Measurements from ENCODE around the gene NFX1.
"Not testable (repeated sequence)": the region's sequence is repeated elsewhere in the genome, so short reads cannot be mapped to it uniquely, and the experiment has no call there.

Gene NFX1

DNA sequence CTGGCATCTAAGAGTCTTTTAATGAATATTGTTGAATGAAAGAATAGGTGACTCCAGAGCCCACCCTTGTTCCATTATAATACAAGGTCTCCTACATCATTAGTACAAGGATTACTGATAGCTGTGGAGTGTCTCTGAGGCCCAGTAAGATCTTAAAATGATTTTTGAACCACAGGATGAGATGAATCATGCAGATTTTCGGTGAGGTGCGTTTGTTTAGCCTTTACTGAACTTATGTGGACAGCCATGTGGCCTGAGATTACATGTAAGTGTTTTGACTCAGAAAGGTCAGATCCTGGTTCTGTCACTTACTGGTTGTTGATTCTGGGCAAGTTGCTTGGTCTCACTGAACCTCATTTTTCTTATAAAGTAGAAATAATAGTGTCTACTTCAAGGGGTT lies 21.6 kb downstream of the NFX1 start:
- DNase-seq: no peak

DNA sequence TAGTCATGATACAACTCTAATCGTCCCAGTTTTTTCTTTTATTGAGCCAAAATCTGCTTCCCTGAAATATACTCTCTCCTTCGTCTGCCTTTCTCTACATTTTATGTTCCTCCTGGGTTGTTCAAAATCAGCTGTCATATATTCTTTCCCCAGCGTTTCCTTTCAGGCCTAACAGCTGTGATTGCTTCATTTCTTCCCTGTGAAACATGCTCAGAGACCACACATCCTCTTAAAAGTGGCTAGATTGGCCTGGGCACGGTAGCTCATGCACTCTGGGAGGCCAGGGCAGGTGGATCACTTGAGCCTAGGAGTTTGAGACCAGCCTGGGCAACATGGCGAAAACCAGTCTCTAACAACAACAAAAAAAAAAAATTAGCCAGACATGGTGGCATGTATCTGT lies 25.1 kb downstream of the NFX1 start:
- no peak for DNase-seq

DNA sequence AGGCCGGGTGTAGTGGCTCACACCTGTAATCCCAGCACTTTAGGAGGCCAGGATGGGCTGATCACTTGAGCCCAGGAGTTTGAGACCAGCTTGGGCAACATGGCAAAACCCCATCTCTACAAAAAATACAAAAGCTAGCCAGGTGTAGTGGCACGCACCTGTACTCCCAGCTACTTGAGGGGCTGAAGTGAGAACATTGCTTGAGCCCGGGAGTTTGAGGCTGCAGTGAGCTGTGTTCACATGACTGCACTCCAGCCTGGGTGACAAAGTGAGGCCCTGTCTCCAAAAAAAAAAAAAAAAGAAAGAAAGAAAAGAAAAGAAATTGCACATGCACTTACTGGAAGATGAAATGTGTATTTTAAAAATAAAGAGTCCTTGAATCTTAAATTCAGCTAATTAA lies 26.8 kb downstream of the NFX1 start:
- not testable (repeated sequence) for DNase-seq

DNA sequence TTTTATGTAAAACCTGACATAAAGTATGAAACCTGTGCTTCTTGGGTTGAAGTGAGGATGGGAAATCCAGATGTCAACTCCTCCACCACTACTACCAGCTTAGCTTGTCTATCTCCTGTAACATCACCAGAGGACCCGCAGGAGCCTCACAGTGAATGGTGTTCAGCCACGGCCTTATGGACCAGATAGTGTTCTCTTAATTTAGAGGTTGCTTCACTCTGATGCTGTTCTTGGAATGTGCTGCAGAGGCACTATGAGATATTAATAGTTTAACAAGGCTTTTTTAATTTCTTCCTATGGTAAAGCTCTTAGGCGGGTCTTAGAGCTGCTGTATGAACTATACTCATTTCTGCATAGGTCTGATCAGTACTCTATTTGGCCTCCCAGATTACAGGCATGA lies 27.9 kb downstream of the NFX1 start:
- DNase-seq: no peak

DNA sequence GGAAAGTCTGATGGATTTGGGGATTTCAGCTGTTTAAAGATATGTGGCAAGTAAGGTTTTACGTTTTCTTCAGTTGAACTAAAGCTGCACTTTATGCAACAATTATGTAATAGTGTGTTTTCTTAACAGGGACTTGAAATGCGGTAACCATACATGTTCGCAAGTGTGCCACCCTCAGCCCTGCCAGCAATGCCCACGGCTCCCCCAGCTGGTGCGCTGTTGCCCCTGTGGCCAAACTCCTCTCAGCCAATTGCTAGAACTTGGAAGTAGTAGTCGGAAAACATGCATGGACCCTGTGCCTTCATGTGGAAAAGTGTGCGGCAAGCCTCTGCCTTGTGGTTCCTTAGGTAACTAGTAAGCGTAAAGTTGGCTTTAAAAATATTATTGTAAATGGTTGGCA lies 28.5 kb downstream of the NFX1 start:
- DNase-seq: no peak

DNA sequence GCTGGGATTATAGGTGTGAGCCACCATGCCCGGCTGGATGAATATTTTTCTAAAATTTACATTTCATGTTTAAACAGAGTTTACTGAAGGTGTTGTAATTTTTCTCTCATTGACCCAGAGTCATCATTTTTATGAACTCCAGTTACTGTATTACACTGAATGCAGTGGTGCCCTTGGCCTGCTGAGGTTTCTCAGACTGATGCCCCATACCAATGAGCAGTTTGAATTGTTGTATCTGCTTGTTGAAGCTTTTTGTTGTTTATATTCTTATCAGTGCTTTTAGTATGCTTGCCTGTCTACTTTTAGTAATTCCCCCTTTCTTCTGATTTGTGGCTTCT lies 29.9 kb downstream of the NFX1 start:
- no peak for DNase-seq

DNA sequence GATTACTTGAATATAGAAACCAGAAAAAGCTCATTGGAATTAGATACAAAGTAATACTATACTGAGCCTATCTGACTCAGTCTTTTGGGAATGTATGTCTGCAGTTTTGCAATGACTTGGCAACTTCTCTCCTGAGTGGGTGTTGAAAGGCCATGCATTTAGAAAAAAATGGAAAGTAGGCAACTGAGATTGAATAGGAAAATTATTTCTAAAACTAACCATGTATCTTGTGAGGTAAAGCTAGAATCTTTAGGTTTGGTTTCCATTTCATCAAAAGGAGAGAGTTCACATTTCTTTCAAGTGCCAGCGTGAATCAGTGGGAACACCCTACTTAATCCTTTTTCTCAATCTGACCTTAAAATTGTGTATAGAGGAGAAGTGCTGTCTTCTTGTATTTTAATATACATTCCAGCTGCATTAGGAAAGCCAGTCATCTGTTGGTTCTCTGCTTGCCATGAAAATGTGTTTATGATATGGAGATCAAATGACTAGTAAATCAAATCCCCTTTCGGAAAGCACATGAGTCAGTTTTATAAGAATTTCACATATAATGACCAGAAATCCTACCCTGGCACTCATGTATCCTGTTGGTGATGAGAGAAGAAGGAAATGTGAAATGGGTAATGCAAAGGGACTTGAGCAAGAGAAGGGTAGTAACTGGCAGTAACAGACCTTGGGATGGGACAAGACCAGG lies 30.4 kb downstream of the NFX1 start:
- no peak for DNase-seq

DNA sequence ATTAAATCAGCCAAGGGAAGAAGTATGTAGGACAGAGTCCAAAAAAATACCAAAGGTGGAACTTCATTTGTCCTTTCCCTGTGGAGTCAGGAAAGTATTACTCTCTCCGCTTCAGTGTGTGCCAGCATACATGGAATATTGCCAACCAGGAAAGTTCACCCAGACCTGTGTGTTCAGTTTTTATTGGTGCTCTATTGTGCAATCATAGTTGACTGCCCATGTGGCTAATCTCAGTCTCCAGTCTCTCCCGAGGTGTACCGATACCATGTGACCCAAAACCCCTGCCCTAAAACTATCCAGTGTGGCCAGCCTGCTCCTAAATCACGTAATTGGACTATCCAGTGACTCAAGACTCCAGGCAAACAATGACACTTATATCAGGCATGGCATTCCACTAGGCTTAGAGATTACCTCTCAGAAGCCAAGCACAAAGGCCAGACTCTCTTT lies 38.8 kb downstream of the NFX1 start:
- no peak for DNase-seq

DNA sequence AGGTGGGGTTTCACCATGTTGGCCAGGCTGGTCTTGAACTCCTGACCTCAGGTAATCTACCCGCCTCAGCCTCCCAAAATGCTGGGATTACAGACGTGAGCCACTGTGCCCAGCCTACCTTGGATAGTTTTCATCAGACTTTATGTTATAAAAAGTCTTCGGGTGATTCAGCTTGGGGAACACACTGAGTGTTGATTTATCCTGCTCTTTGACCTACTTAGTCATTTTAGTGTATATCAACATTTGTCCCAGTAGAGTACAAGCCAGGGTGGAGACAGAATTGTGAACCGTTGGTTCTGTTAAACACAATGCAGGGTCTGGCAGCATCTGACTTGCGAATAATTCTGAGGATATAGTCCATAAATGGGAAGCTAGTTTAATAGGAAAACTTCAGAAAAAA lies 39.7 kb downstream of the NFX1 start:
- no peak for DNase-seq

DNA sequence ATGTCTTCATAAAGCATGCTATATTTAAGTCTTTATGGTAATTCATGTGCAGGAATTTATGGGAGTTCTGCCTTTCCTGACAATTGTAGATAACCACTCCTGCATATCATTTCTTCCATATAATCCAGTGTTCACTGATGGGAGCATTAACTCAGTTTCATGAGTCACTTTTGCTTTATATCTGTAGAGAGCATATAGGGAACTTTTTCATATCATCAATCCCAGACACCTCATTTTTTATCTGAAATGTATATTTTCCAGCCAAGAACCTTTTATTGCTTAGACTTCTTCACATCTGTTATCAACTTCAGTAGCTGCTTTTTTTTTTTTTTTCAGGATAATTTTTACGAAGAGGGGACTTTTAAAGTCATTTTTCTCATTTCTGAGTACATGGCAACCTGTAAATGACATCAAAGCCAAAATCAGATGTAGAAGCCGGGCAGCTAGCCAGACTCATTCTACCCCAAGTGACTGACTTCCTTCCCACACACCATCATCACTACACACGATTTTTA lies 41.1 kb downstream of the NFX1 start:
- DNase-seq: no peak

DNA sequence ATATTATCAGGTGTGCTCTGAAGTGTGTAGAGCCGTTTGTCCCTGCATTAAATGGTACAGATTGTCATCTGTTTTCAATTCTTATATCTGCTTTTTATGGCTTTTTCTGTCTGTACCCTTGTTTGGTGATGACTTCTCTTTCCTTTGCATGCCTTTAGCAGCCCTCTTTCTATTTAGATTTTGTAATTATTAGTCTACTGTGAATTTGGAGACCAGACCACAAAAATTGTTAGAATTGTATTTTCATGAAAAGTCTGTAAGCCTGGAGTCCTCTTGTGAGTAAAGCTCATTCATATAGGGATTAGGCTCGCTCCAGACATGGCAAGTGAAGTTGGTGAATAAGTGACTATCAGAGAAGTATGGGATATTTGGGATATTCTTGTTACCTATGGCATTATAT lies 41.7 kb downstream of the NFX1 start:
- DNase-seq: no peak

DNA sequence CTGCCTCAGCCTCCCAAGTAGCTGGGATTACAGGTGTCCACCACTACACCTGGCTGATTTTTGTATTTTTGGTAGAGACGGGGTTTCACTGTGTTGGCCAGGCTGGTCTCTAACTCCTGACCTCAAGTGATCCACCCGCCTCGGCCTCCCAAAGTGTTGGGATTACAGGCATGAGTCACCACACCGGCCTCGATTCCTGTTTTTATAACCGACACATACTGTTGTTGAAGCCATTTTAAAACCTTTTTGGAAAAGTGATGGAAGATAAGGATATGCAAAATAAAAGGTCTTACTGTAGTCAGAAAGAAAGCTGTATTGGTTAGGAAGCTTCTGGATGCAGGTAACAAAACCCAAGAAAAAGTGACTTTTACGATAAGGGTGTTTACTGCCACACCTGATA lies 42.6 kb downstream of the NFX1 start:
- DNase-seq: not testable (repeated sequence)

DNA sequence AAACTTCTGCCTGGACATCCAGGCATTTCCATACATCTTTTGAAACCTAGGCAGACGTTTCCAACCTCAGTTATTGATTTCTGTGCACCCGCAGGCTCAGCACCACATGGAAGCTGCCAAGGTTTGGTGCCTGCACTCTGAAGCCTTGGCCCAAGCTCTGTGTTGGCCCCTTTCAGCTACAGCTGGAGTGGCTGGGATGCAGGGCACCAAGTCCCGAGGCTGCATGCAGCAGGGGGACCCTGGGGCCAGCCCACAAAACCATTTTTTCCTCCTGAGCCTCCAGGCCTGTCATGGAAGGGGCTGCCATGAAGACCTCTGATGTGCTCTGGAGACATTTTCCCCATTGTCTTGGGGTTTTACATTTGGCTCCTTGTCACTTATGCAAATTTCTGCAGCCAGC lies 49.9 kb downstream of the NFX1 start:
- DNase-seq: no peak

DNA sequence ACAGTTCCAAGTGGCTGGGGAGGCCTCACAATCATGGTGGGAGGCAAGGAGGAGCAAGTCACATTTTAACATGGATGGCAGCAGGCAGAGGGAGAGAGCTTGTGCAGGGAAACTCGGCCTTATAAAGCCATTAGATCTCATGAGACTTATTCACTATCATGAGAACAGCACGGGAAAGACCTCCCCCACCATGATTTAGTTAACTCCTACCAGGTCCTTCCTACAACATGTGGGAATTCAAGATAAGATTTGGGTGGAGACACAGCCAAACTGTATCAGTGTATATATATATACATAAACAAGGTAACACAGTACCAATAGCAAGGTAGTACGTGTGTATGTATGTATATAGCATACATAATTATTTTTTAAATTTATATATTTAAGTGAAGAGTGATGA lies 50.9 kb downstream of the NFX1 start:
- no peak for DNase-seq

DNA sequence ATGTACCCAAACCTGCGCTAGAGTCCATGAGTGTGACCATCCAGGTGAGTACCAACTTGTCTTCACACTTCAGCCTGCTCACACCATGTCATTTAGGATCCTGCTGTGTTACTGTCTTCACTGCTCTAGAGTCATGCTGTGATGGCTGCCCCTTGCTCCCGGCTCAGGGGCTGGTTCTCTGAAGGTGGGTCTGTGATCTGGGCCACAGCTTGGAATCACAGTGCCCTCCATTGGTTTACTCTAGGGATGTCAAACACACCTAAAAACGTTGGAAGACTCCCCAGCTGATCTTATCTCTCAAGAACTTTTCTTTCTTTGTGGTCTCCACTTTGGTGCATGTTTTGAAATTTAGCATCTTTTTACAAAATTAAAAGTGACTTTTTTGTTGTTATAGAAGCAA lies 53.8 kb downstream of the NFX1 start:
- no peak for DNase-seq

DNA sequence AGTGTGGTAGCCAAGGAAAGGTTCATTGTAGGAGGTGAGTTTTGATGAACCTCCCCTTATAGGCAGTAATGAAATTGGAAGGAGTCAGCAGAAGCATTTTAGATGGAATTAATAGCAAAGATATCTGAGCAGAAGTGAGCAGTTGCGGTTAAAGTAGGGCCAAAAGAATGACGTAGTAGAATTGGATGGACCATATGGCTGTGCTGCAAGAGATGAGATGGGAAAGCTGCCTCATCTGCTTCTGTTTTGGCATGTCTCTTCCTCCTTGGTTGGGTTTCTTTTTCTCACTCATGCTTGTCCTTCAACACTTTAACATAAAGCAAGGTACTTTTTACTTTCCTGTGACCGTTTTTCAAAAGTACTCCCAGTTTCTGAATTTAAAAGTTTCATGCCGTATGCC lies 56.2 kb downstream of the NFX1 start:
- no peak for DNase-seq

DNA sequence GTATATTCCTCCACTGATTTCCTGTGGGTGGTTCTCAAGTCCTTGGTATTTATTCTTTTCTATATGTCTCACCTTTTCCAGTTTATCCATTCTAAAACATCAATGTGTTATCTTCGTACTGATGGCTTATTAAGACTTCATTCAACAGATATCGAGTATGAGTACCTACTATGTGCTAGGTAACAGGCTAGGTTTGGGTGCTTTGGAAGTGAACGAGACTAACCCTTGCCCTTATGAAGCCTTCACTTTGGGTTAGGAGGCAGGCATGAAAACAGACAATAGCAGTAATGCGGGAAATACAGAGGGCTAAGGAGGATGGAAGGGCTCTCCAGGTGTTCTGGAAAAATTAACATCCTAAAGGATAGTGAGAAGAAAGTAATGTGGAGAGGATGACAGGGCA lies 58.7 kb downstream of the NFX1 start:
- DNase-seq: no peak

DNA sequence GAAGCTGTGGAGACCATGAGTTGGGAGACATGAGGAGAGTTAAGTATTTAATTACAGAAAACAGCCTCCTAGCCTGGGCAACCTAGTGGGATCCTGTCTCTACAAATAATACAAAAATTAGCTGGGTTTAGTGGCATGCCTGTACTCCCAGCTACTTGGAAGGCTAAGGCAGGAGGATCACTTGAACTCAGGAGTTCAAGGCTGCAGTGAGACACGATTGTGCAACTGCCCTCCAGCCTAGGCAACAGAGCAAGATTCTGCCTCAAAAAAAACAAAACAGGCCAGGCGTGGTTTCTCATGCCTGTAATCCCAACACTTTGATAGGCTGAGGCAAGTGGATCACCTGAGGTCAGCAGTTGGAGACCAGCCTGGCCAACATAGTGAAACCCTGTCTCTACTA lies 59.4 kb downstream of the NFX1 start:
- no peak for DNase-seq

DNA sequence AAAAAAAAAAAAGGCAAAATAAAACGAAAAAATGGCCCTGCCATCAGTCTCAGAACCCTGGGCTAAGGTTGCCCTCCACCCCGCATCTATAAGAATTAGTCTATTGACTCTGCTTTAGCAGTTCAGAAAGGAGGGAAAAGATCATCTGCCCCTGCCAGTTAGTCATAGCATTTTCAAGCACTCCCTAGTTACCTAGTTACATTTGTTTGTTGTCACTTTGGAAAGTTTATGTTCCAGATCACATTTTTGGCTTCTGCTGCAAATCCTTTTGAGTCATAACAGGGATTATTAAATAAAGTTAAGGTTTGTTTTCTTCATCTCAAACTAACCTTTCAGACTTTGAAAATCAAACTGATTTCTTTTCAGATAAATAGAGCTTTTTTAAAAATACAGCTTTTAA lies 60.0 kb downstream of the NFX1 start:
- DNase-seq: no peak

DNA sequence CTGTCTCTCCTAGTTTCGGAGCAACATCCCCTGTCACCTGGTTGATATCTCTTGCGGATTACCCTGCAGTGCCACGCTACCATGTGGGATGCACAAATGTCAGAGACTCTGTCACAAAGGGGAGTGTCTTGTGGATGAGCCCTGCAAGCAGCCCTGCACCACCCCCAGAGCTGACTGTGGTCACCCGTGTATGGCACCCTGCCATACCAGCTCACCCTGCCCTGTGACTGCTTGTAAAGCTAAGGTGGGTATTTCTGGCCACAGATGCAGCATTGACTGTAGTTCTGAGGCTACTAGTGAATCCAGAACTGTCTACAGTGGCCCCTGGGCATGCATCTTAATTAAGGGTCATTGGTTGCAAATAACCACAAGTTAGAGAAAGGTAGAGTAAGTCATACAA lies 61.2 kb downstream of the NFX1 start:
- DNase-seq: no peak

DNA sequence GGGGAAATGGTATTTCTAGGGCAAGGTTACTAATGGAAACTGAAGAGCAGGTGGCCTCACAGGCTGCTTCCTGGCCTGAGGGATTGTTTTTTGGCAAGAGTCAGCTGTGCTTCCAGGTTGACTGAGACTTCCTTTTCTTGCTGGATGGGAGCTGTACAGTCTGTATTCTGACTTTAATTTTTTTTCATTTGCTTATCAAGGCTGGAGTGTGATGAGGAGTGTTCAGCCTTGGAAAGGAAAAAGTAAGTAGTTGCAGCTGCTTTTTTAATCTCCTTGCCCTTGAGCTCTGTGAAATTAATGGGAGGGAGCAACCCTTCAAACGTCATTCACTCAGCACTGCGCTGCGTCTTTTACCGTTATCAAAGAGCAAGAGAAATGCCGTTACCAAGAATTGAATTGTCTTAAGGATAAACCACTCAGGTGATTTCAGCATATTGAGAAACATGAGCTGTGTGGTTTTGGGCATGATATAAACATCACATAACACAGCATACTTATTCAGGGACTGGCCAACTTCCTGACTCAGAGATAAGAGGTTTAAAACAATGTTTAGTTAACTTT lies 64.4 kb downstream of the NFX1 start:
- no peak for DNase-seq

DNA sequence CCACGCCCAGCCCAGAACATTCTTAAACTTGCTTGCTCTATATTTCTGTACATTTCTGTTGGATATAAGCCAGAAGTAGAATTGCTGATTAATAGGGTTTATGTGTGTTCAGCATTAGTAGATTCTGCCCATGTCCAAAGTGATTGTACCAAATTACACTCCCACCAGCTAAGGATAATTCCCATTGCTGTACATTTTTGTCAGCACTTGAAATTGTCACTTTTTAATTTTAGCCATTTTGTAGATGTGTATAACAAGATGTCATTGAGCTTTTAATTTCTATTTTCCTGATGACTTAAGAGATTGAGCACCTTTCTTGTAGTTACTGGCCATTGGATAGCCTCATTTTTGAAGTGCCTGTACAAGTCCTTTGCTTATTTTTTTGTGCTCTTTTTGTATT lies 65.6 kb downstream of the NFX1 start:
- DNase-seq: no peak

DNA sequence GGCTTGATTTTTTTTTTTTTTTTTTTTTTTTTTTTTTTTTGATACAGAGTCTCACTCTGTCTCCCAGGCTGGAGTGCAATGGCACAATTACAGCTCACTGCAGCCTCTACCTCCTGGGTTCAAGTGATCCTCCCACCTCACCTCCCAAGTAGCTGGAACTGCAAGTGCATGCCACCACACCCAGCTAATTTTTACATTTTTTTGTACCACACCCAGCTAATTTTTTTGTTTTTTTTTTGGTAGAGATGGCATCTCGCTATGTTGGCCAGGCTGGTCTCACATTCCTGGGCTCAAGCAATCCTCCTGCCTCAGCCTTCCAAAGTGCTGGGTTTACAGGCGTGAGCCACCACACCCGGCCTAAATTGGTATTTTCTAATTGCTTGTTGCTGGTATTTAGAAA lies 68.3 kb downstream of the NFX1 start:
- not testable (repeated sequence) for DNase-seq

DNA sequence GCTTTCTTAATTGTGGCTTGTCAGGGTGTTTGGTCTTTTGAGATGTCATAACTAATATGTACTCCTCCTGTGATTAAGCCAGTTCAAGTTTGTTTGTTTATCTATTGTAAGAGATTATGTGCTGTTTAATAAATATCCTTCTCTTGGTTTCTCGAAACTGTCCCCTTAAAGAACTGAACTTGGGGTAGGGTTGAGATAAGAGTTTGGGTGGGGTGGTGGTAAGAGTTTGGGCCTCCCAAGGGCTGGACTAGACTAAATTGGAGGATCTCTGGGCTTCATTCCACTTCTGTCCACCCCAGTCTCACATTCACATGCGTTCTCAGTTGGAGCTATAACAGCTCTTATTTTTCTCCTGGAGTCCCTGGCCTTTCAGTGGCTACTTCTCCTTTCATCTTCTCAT lies 73.8 kb downstream of the NFX1 start:
- DNase-seq: no peak

DNA sequence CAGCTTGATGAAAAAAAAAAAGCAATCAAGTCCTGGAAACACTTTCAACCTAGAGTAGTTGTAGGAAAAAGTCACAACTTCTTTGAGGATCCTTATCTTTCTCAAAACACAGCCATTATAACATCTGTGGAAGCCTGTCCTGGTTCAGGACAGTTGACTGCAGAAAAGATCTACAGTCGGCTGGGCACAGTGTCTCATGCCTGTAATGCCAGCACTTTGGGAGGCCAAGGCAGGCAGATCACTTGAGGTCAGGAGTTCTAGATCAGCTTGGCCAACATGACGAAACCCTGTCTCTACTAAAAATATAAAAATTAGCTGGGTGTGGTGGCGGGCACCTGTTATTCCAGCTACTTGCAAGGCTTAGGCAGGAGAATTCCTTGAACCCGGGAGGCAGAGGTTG lies 74.5 kb downstream of the NFX1 start:
- DNase-seq: not testable (repeated sequence)

All from central memory CD4-positive, alpha-beta T cell (primary cell).